ENCODE results near the gene ADAMTS12.

GRCh38 chr5:33487236-33487635, 404.6 kb downstream of the ADAMTS12 start:
- TF ChIP-seq POLR2A (IDR thresholded peaks at IDR 0.05) (no peak), POLR2AphosphoS5 (IDR thresholded peaks at IDR 0.05) (no peak), CTCF (IDR thresholded peaks at IDR 0.05) (no peak)
